ENCODE data around the gene CCDC92.

- TF ChIP-seq CREB5 (CRISPR knock-in tag; IDR thresholded peaks at IDR 0.05; ENCODE audit: low read depth) (no peak), PATZ1 (CRISPR knock-in tag; IDR thresholded peaks at IDR 0.05; ENCODE audit: borderline replicate concordance) (no peak), RARB (CRISPR knock-in tag; IDR thresholded peaks at IDR 0.05) (no peak), ZC3H10 (CRISPR knock-in tag; IDR thresholded peaks at IDR 0.05) (no peak), ZFP3 (CRISPR knock-in tag; IDR thresholded peaks at IDR 0.05) (no peak), BACH2 (CRISPR knock-in tag; IDR thresholded peaks at IDR 0.05; ENCODE audit: borderline replicate concordance) (no peak), GLIS3 (CRISPR knock-in tag; IDR thresholded peaks at IDR 0.05) (no peak), PPARA (CRISPR knock-in tag; IDR thresholded peaks at IDR 0.05; ENCODE audit: borderline replicate concordance) (no peak), ZNF565 (CRISPR knock-in tag; conservative IDR thresholded peaks at IDR 0.05; ENCODE audit: low read depth) (no peak), ZFP30 (CRISPR knock-in tag; IDR thresholded peaks at IDR 0.05) (no peak)
Observed at GRCh38 chr12:123984903-123985302, 12.3 kb upstream of the CCDC92 start.
